ENCODE measurements around the gene SMOC2. TPM values are rescaled to one million over a fixed set of nuclear protein-coding genes. Genes with fewer than 3 reads are reported as not detected.
A peak's percentile ranks its signal among the peaks of the same experiment; 100 is the strongest.

The SMOC2 gene
- polyA plus RNA-seq, 1 of the 3 experiments (the other 2 are of a cell fraction): not detected

- 45% methylated on average over 6 of the region's 6 CpGs for WGBS (ENCODE audit: low lambda C conversion rate)
- H3F3A ChIP-seq (replicated peaks; ENCODE audit: insufficient read depth): no peaks in the 10 kb centered on the region
- no peaks in the 10 kb centered on the region for H4K20me1 ChIP-seq (ENCODE audit: insufficient read depth)
- no peak for DNase-seq
- no peaks in the 10 kb centered on the region for H3K9me2 ChIP-seq
- no peak overlapping the region for H3K4me3 ChIP-seq (ENCODE audit: low read depth in 2 of 2, low read length in 1 of 2)
- H3K9ac ChIP-seq: no peak overlapping the region
- no peak overlapping the region for H2AFZ ChIP-seq (ENCODE audit: low read depth)
- no peaks in the 10 kb centered on the region for H3K9me3 ChIP-seq
- TF ChIP-seq FOSL2 (IDR thresholded peaks at IDR 0.05; ENCODE audit: borderline replicate concordance, low read depth) (no peak), FOXM1 (IDR thresholded peaks at IDR 0.05; ENCODE audit: low read depth) (no peak), RFX5 (IDR thresholded peaks at IDR 0.05; ENCODE audit: low read length) (no peak), NFIC (IDR thresholded peaks at IDR 0.05; ENCODE audit: borderline replicate concordance) (no peak)
- no peaks in the 10 kb centered on the region; a peak in 1 of 4 replicates for H3K4me1 ChIP-seq (ENCODE audit: control insufficient read depth in 1 of 2, insufficient read depth in 2 of 2, low read depth in 1 of 2, low read length in 1 of 2)
- POLR2A ChIA-PET: no interaction called here
- no peaks in the 10 kb centered on the region for H3K36me3 ChIP-seq (replicated peaks in 1 of 2; ENCODE audit: control insufficient read depth in 1 of 2, insufficient read depth in 2 of 2, low read length in 1 of 2)
- no peaks in the 10 kb centered on the region for H3K79me2 ChIP-seq (ENCODE audit: insufficient read depth)
- H3K27ac ChIP-seq (ENCODE audit: low read depth in 2 of 2, low read length in 1 of 2): no peak overlapping the region
- H3K27me3 ChIP-seq (ENCODE audit: insufficient read depth): no peaks in the 10 kb centered on the region
- H3K4me2 ChIP-seq: no peak overlapping the region
- CTCF ChIA-PET: interaction anchor here (0.6 to 2.1 kb wide), 11 partner anchors 10 to 270 kb away, joined by 3 to 15 read pairs (median 3); no protein-coding TSS in a partner anchor
Measured at GRCh38 chr6:168615837-168616236, 174.9 kb downstream of the SMOC2 start.

- Histone ChIP-seq H3K36me3 (replicated peaks in 1 of 2; ENCODE audit: control insufficient read depth in 1 of 2, insufficient read depth in 2 of 2, low read length in 1 of 2) (no peaks in the 10 kb centered on the region), H3K4me3 (ENCODE audit: low read depth in 2 of 2, low read length in 1 of 2) (no peak overlapping the region), H2AFZ (ENCODE audit: low read depth) (no peak overlapping the region), H4K20me1 (ENCODE audit: insufficient read depth) (no peaks in the 10 kb centered on the region), H3K9ac (no peak overlapping the region), H3K4me2 (no peak overlapping the region), H3K27ac (ENCODE audit: low read depth in 2 of 2, low read length in 1 of 2) (no peak overlapping the region), H3K27me3 (ENCODE audit: insufficient read depth) (no peaks in the 10 kb centered on the region), H3K9me2 (no peaks in the 10 kb centered on the region), H3K9me3 (no peaks in the 10 kb centered on the region), H3K4me1 (ENCODE audit: control insufficient read depth in 1 of 2, insufficient read depth in 2 of 2, low read depth in 1 of 2, low read length in 1 of 2) (no peaks in the 10 kb centered on the region; a peak in 1 of 4 replicates), H3K79me2 (ENCODE audit: insufficient read depth) (no peaks in the 10 kb centered on the region), H3F3A (replicated peaks; ENCODE audit: insufficient read depth) (no peaks in the 10 kb centered on the region)
- ChIA-PET CTCF (interaction anchor here (0.7 to 2.1 kb wide), 16 partner anchors 9 to 269 kb away, joined by 3 to 15 read pairs (median 4); no protein-coding TSS in a partner anchor), POLR2A (no interaction called here)
- peak; percentile 70 for DNase-seq
- WGBS (ENCODE audit: low lambda C conversion rate): 36% methylated on average over 19 of the region's 21 CpGs
- TF ChIP-seq SMC3 (IDR thresholded peaks at IDR 0.05; ENCODE audit: low read depth, low read length): peak; percentile 49; the same call in 1 of the 2 replicates
- TF ChIP-seq MEF2A (IDR thresholded peaks at IDR 0.05; ENCODE audit: borderline replicate concordance, low read depth): no peak
- TF ChIP-seq RAD21 (IDR thresholded peaks at IDR 0.05; ENCODE audit: low read length): peak; percentile 67
Measured at GRCh38 chr6:168616816-168617765, 176.1 kb downstream of the SMOC2 start.

- no peaks in the 10 kb centered on the region for H3K36me3 ChIP-seq (replicated peaks in 1 of 2; ENCODE audit: control insufficient read depth in 1 of 2, insufficient read depth in 2 of 2, low read length in 1 of 2)
- CTCF ChIA-PET: no interaction called here
- H2AFZ ChIP-seq (ENCODE audit: low read depth): no peak overlapping the region
- POLR2A ChIA-PET: no interaction called here
- no peaks in the 10 kb centered on the region for H4K20me1 ChIP-seq (ENCODE audit: insufficient read depth)
- no peaks in the 10 kb centered on the region; a peak in 1 of 4 replicates for H3K4me1 ChIP-seq (ENCODE audit: control insufficient read depth in 1 of 2, insufficient read depth in 2 of 2, low read depth in 1 of 2, low read length in 1 of 2)
- no peaks in the 10 kb centered on the region for H3K79me2 ChIP-seq (ENCODE audit: insufficient read depth)
- H3K4me2 ChIP-seq: no peak overlapping the region
- no peak overlapping the region for H3K9ac ChIP-seq
- no peaks in the 10 kb centered on the region for H3F3A ChIP-seq (replicated peaks; ENCODE audit: insufficient read depth)
- no peaks in the 10 kb centered on the region for H3K9me2 ChIP-seq
- DNase-seq: no peak
- TF ChIP-seq FOXM1 (IDR thresholded peaks at IDR 0.05; ENCODE audit: low read depth) (no peak), RCOR1 (IDR thresholded peaks at IDR 0.05; ENCODE audit: low read length) (no peak)
- no peak overlapping the region for H3K4me3 ChIP-seq (ENCODE audit: low read depth in 2 of 2, low read length in 1 of 2)
- 59% methylated on average over 21 of the region's 21 CpGs for WGBS (ENCODE audit: low lambda C conversion rate)
- H3K27me3 ChIP-seq (ENCODE audit: insufficient read depth): no peaks in the 10 kb centered on the region
- H3K9me3 ChIP-seq: no peaks in the 10 kb centered on the region
- H3K27ac ChIP-seq (ENCODE audit: low read depth in 2 of 2, low read length in 1 of 2): no peak overlapping the region
Measured at GRCh38 chr6:168618546-168619315, 177.7 kb downstream of the SMOC2 start.
